Measurements from ENCODE around the gene SF3A1. TPM values are rescaled to one million over a fixed set of nuclear protein-coding genes. Genes with fewer than 3 reads are reported as not detected.
A peak's percentile ranks its signal among the peaks of the same experiment; 100 is the strongest.

Gene SF3A1
- total and polyA plus RNA-seq, 5 experiments from 2014 or later: 66.5 to 314 (median 119) TPM

DNA sequence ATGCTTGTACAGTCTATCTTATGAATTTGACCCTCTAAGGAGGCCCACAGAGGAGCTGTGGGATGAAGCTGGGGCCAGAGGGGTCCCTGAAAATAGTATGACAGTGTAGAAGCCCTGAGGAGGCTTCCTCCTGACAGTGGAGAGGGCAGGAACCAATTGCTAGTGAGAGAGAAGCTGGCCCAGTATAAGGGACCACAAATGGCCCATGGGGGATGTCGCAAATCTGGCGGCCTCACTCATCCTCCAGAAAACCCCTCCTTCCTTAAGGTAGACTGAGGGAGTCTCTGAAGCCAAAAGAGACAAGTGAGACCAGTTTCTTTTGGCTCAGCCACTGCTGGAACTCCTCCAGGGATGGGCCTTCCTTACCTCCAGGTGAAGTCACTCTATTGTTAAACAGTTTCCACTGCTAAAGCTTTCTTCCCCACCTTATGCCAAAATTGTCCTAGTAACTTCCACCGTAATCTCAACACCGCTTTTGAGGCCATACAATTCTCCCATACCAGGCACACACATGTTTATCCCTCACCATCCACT is 49.6 kb downstream of the SF3A1 start:
- peaks cover 71 to 99% (median 99%) of the 10 kb centered on the region in 4 donors for H3K4me1 Mint-ChIP-seq
- peak overlapping the region; percentile 63 to 85 (median 74) for H3K4me3 Mint-ChIP-seq
- POLR2A ChIA-PET: interaction anchor here (1.1 to 14.6 kb wide), 8 partner anchors 14 to 986 kb away, joined by 5 to 424 read pairs (median 8); partner anchors contain the start of genes CASTOR1, CCDC157, PIK3IP1 and SEC14L2
- peaks cover 0 to 17% (median 5%) of the 10 kb centered on the region in 3 donors for H3K36me3 Mint-ChIP-seq
- H3K27ac Mint-ChIP-seq: peak overlapping the region; percentile 94 to 100 (median 98)
- H3K27me3 Mint-ChIP-seq: no peaks in the 10 kb centered on the region
- DNase-seq (peak in 3 of 10 donors; percentile 35 to 42 (median 38)), ATAC-seq (peak; percentile 3 to 11)
- H3K9me3 Mint-ChIP-seq: no peaks in the 10 kb centered on the region

DNA sequence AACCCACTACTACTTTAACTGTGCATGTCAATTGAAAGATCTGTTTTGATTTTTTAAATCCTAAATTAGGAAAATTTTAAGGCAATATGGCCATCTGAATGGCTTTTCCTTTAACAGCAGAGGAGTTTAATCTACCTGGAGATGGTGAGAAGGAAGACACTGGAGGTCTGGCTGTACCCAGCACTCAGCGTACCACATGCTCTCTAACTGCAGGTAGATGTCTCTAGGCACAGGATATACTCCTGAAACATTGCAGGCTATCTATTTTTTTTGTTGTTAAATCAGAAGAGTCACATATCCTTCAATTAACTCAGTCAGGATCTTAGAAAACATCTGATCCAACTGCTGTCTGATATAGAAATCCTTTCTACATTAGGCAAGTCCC is 50.1 kb downstream of the SF3A1 start:
- Mint-ChIP-seq H3K27ac (peak overlapping the region; percentile 94 to 100 (median 98)), H3K4me1 (peaks cover 72 to 99% (median 99%) of the 10 kb centered on the region in 4 donors), H3K9me3 (no peaks in the 10 kb centered on the region), H3K27me3 (no peaks in the 10 kb centered on the region), H3K4me3 (peak overlapping the region; percentile 63 to 85 (median 74)), H3K36me3 (peaks cover 0 to 19% (median 5%) of the 10 kb centered on the region in 3 donors)
- DNase-seq (no peak), ATAC-seq (peak; percentile 43 to 53)
- POLR2A ChIA-PET: interaction anchor here (1.1 to 14.6 kb wide), 8 partner anchors 13 to 986 kb away, joined by 5 to 424 read pairs (median 8); partner anchors contain the start of genes CASTOR1, CCDC157, PIK3IP1 and SEC14L2

DNA sequence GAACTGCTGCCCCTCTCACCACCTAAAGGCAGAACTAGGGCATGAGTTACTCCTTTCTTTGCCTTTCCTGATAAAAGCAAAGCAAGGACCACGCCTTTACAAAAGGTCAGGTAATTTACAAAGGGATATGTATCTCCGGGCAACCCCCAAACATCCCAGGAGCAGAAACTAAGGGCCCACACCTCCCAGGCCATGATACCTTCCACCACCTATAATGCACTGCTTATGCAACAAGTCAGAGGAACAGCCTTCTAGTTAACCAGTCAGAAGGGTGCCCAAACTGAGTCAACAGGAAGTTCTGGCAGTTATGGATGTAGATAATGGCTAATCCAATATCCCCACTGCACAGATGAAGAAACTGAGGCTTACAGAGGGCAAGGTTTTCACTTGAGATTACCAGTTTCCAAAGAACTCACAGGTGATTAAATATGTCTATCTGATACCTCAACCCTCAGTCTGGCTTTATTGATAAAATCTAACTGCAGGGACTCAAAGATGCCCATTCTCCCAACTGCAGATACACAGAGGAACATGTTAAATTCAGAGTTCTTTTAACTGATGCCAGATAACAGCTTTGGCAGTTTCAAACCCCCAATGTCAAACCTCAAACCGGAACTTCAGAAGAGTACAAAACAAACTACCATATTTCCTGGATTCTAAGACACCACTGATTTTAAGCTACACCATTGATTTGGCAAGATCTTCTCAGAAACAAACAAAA is 50.6 kb downstream of the SF3A1 start:
- Mint-ChIP-seq H3K9me3 (no peaks in the 10 kb centered on the region), H3K4me3 (peak overlapping the region; percentile 63 to 85 (median 74)), H3K27ac (peak overlapping the region; percentile 94 to 100 (median 98)), H3K27me3 (no peaks in the 10 kb centered on the region), H3K4me1 (peaks cover 73 to 99% (median 99%) of the 10 kb centered on the region in 4 donors), H3K36me3 (peaks cover 0 to 25% (median 9%) of the 10 kb centered on the region in 3 donors)
- DNase-seq (peak in 6 of 10 donors; percentile 40 to 91 (median 76)), ATAC-seq (peak; percentile 61 to 68)
- POLR2A ChIA-PET: interaction anchor here (0.7 to 14.6 kb wide), 14 partner anchors 13 to 987 kb away, joined by 3 to 424 read pairs (median 6); partner anchors contain the start of genes CASTOR1, CCDC157, PIK3IP1 and RNF215

DNA sequence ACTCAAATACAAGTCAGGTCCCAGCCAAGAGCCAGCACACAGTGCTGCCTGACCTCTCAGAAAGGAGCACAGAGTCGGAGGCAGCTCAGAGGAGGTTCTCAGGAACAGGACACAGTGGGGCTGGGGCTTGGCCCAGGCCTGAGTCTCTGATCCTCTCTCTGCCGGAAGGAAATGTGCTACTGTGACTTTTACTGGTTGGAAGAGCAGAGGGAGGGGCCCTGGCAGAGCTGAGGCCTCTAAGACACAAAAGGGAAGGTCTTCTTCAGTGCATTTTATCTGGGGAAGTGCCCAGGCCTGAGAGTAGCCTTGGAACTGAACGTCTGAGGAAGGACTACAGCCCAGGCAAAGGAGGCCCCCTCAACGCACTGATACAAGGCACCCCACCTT is 51.2 kb downstream of the SF3A1 start:
- peak overlapping the region; percentile 63 to 85 (median 74) for H3K4me3 Mint-ChIP-seq
- DNase-seq (peak in 9 of 10 donors; percentile 37 to 73 (median 55)), ATAC-seq (peak; percentile 43 to 55)
- peaks cover 68 to 99% (median 99%) of the 10 kb centered on the region in 4 donors for H3K4me1 Mint-ChIP-seq
- peaks cover 0 to 30% (median 12%) of the 10 kb centered on the region in 3 donors for H3K36me3 Mint-ChIP-seq
- no peaks in the 10 kb centered on the region for H3K27me3 Mint-ChIP-seq
- H3K27ac Mint-ChIP-seq: peak overlapping the region; percentile 94 to 100 (median 98)
- H3K9me3 Mint-ChIP-seq: no peaks in the 10 kb centered on the region
- POLR2A ChIA-PET: interaction anchor here (0.7 to 14.6 kb wide), 11 partner anchors 12 to 119 kb away, joined by 3 to 424 read pairs (median 6); partner anchors contain the start of genes CASTOR1, CCDC157, RNF215 and SEC14L2

DNA sequence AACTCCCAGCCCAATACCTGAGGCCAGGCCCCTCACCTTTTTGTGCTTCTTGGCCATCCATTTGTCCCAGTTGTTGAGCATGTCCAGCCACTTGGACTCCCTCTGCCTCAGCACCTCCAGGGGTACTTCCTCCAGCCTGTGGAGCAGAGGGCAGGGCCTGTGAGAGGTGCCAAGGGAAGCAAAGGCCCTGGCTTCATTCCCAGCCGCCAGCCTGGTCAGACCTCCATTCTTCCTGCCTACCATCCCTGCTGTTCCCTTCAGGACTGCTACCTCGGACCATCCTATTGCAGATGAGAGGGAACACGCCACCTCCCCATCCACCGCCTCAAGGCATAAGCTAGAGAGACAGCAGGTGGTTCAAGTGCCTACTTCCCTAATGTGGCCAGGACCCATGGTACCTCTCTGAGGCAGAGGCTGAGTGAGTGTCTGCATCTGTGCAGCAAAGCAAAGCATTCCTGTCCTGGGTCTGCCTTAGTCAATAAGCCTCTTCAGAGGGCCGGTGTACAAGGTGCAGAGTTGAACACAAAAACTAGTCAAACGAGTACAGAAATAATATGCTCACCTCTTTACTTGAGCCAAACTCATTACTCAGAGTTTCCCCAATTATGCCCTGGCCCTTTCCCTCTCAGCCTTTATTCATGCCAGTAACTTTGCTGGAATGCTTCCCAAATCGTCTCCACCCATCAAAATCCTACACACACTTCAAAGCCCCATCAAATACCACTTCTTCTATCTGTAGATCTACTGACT is 52.0 kb downstream of the SF3A1 start:
- H3K4me3 Mint-ChIP-seq: peak overlapping the region; percentile 63 to 85 (median 74)
- H3K27ac Mint-ChIP-seq: peak overlapping the region; percentile 94 to 100 (median 98)
- no peak for DNase-seq
- H3K36me3 Mint-ChIP-seq: peaks cover 0 to 39% (median 16%) of the 10 kb centered on the region in 3 donors
- no peaks in the 10 kb centered on the region for H3K9me3 Mint-ChIP-seq
- H3K27me3 Mint-ChIP-seq: no peaks in the 10 kb centered on the region
- peaks cover 60 to 99% (median 92%) of the 10 kb centered on the region in 4 donors for H3K4me1 Mint-ChIP-seq
- POLR2A ChIA-PET: interaction anchor here (1.1 to 14.6 kb wide), 7 partner anchors 11 to 119 kb away, joined by 4 to 424 read pairs (median 8); partner anchors contain the start of genes CASTOR1, CCDC157, RNF215 and SEC14L2
- ATAC-seq: no peak

DNA sequence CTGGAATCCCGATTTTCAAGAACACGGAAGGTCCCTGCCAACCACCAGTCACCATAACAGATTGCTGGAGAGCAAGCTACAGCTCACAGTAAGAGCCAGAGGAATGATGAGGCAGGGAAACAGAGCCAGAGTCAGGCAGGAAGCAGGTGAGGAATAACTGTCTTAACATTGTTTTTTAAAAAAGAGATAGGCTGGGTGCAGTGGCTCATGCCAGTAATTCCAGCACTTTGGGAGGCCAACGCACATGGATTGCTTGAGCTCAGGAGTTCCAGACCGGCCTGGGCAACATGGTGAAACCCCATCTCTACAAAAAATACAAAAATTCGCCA is 53.9 kb downstream of the SF3A1 start:
- H3K27ac Mint-ChIP-seq: peak overlapping the region; percentile 94 to 100 (median 98)
- H3K4me3 Mint-ChIP-seq: peak overlapping the region; percentile 43 to 81 (median 71)
- H3K27me3 Mint-ChIP-seq: no peaks in the 10 kb centered on the region
- peaks cover 60 to 99% (median 91%) of the 10 kb centered on the region in 4 donors for H3K4me1 Mint-ChIP-seq
- POLR2A ChIA-PET: interaction anchor here (0.5 to 14.6 kb wide), 7 partner anchors 9 to 121 kb away, joined by 3 to 424 read pairs (median 4); partner anchors contain the start of genes CASTOR1, SF3A1 and TBC1D10A
- no peaks in the 10 kb centered on the region for H3K9me3 Mint-ChIP-seq
- no peak for DNase-seq
- no peak for ATAC-seq
- H3K36me3 Mint-ChIP-seq: peaks cover 0 to 57% (median 21%) of the 10 kb centered on the region in 3 donors

DNA sequence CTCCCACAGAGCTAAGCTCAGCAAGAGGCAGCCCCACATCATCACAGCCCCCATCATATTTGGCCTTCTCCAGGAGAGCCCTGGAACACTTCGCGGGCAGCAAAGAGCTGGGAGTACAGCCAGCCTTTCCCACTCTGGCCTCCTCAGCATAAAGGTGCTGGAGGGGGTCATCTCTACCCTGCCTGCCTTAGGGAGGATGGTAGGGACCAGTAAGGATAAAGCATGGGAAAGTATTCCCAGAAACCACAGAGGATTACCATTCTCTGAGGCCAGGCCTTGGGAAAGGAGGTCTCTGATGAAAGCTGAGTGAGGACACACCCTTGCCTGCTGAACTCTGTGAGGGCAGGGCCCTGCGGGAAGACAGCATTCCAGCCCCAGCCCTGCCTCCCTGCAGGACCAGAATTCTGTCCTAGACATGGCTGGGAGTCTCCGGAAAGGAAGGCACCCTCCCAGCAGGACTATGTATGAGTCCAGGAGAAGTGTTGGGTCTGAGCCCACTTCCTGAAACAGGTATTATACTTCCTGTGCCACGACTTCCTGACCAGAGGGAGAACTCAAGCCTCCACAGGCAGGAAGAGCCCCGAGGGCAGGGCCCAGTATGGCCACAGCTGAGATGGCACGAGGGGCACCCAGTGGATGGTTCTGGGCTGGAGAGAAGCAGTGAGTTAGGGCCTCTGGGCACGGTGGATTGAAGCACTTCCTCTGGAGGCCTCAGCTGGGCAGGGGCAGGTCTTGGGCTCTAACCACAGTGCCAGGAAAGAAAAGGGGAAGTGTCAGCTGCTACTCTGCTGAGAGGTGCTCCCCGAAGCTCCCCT is 54.5 kb downstream of the SF3A1 start:
- Mint-ChIP-seq H3K27me3 (no peaks in the 10 kb centered on the region), H3K9me3 (no peaks in the 10 kb centered on the region), H3K4me3 (peak overlapping the region; percentile 43 to 87 (median 71)), H3K27ac (peak overlapping the region; percentile 94 to 100 (median 98)), H3K4me1 (peaks cover 62 to 99% (median 91%) of the 10 kb centered on the region in 4 donors), H3K36me3 (peaks cover 0 to 62% (median 21%) of the 10 kb centered on the region in 3 donors)
- ATAC-seq (no peak), DNase-seq (peak in 1 of 10 donors; percentile 40)
- POLR2A ChIA-PET: interaction anchor here (0.6 to 14.6 kb wide), 6 partner anchors 9 to 122 kb away, joined by 3 to 424 read pairs (median 6); partner anchors contain the start of genes CASTOR1, SF3A1 and TBC1D10A

DNA sequence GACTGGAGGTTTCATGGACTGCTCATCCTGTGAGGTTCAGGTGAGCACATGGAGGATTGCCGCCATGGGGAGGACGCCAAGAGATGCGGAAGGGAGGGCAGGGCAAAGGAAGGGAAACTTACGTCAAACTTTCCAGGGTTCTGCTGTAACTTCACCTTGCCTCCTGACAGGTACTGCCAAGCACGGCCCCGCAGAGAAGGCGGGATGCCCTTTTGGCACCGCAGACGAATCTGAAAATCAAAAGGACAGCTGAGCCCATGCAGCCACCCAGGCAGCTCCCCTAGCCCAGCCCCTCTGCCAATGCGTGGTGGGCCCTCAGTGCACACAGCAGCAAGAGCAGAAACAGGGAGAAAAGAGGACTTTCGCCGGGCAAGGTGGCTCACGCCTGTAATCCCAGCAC is 57.4 kb downstream of the SF3A1 start:
- H3K27ac Mint-ChIP-seq: peak overlapping the region; percentile 32 to 100 (median 96)
- ATAC-seq (no peak), DNase-seq (no peak)
- peaks cover 56 to 99% (median 86%) of the 10 kb centered on the region in 4 donors for H3K4me1 Mint-ChIP-seq
- peak overlapping the region in 5 of 10 donors; percentile 31 to 86 (median 72) for H3K4me3 Mint-ChIP-seq
- POLR2A ChIA-PET: interaction anchor here (1.7 to 14.6 kb wide), 5 partner anchors 4 to 57 kb away, joined by 6 to 416 read pairs (median 348); partner anchors contain the start of genes CASTOR1, CCDC157, SF3A1 and TBC1D10A
- H3K27me3 Mint-ChIP-seq: no peaks in the 10 kb centered on the region
- no peaks in the 10 kb centered on the region for H3K9me3 Mint-ChIP-seq
- H3K36me3 Mint-ChIP-seq: peaks cover 0 to 67% (median 27%) of the 10 kb centered on the region in 3 donors

DNA sequence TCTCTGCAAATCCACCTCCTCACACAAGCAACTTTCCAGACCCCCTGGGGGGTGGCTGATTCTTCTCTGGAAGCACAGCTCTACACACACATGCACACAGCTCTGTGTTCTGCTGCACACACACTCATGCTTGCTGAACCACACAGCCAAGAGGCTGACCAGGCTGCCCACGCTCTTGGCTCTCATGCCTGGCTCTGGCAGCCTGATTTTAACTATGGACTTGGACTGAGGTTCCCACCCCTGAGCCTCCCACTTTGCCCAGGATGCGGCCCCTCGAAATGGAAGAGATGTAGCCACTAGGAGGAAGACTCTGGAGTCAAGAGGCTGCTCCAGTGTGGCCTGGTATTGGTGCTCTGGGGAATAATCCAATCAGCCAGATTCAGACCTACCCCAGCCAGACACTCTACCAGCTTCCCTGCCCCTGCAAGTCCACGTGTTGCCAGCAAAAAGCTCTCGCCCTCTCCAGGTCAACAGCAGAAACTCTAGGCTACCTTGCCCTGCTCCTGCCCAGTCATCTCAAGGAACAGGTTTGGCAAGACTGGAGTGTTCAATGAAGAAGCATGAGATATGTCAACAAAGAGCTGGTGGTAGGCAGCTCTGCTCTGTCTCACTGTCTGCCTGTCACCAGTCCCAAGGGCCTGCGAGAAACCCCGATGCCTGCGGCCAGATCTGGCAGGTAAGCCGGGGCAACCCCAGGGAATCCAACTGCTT is 58.5 kb downstream of the SF3A1 start:
- peak overlapping the region in 9 of 10 donors; percentile 3 to 82 (median 74) for H3K4me3 Mint-ChIP-seq

DNA sequence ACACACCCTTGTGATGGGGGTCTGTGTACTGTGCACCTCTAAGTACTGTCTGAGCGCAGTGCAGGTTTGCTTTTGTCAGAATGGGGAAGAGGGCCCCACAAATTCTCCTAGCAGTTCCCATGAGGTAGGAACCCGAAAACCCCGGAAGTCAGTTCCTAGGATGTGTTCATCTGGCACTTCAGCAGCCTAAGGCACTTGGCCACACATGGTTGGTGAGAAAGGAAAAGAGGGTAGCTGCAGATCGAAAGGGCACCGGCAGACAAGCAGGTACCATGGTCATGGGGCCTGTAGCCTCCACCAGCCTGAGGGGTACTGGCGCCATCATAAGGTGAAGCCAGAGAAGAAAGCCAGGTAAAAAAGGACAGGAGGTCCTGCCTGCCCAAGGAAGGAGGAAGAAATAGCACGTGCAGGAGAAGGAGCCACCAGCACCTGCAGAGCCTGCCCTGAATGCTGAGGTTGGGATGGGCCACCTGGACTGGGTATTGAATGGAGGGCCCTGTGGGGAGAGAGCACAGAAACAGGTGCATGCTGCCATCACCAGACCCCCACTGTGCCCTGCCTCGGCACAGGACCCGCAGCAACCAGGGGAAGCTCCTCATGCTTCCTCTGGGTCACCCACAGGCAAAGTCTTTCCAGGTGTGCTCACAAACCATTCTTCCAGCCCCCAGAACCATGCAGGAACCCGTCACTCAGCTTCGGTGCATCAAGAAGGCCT is 59.3 kb downstream of the SF3A1 start:
- no peak for DNase-seq
- Mint-ChIP-seq H3K36me3 (peaks cover 0 to 70% (median 35%) of the 10 kb centered on the region in 3 donors), H3K27me3 (no peaks in the 10 kb centered on the region), H3K4me1 (peaks cover 45 to 94% (median 74%) of the 10 kb centered on the region in 4 donors), H3K27ac (peak overlapping the region; percentile 92 to 100 (median 97)), H3K9me3 (no peaks in the 10 kb centered on the region), H3K4me3 (peak overlapping the region in 9 of 10 donors; percentile 44 to 82 (median 74))
- no peak for ATAC-seq
- POLR2A ChIA-PET: interaction anchor here (0.5 to 14.6 kb wide), 9 partner anchors 4 to 127 kb away, joined by 3 to 416 read pairs (median 6); partner anchors contain the start of genes CASTOR1, CCDC157, RNF215 and SF3A1

More for the DNA sequence above, 58.5 kb downstream of the SF3A1 start:
- peaks cover 53 to 99% (median 80%) of the 10 kb centered on the region in 4 donors for H3K4me1 Mint-ChIP-seq
- H3K9me3 Mint-ChIP-seq: no peaks in the 10 kb centered on the region
- ATAC-seq: no peak
- DNase-seq: no peak
- peak overlapping the region; percentile 92 to 100 (median 97) for H3K27ac Mint-ChIP-seq
- peaks cover 0 to 70% (median 29%) of the 10 kb centered on the region in 3 donors for H3K36me3 Mint-ChIP-seq
- POLR2A ChIA-PET: interaction anchor here (1.0 to 14.6 kb wide), 9 partner anchors 5 to 126 kb away, joined by 3 to 416 read pairs (median 6); partner anchors contain the start of genes CASTOR1, CCDC157, RNF215 and SF3A1
- H3K27me3 Mint-ChIP-seq: no peaks in the 10 kb centered on the region

Data from naive thymus-derived CD8-positive, alpha-beta T cell (primary cell).